Liver (tissue), 9 donors: ENCODE results near the gene USP47. TPM values are rescaled to one million over a fixed set of nuclear protein-coding genes. Genes with fewer than 3 reads are reported as not detected.
A peak's percentile ranks its signal among the peaks of the same experiment; 100 is the strongest.

Source experiments
- DNase-seq: peaks from one replicate; pipeline ENCODE4 v3.0.0-alpha.2; 2017; ENCODE audit warnings: low spot score
- H3K27ac ChIP-seq, 2 donors: one replicate each; pipeline ENCODE4 v1.7.0; 2013; ENCODE audit warnings: inconsistent platforms in 2 of 2, low read length in 2 of 2, control low read depth in 1 of 2, low read depth in 1 of 2, mild to moderate bottlenecking in 1 of 2
- H3K27me3 ChIP-seq, 4 donors: one replicate each; pipeline versions ENCODE4 v1.6.1 to v1.7.0; 2013; ENCODE audit warnings: low read length in 3 of 4, inconsistent platforms in 1 of 4, mild to moderate bottlenecking in 1 of 4, moderate library complexity in 1 of 4; ENCODE audit not compliant: control insufficient read depth in 4 of 4, insufficient read depth in 4 of 4
- H3K36me3 ChIP-seq, 4 donors: one replicate each; pipeline versions ENCODE4 v1.6.1 to v1.7.0; 2013; ENCODE audit warnings: low read length in 3 of 4, mild to moderate bottlenecking in 3 of 4, low read depth in 1 of 4, moderate library complexity in 1 of 4; ENCODE audit not compliant: control insufficient read depth in 4 of 4, insufficient read depth in 3 of 4
- H3K4me1 ChIP-seq, 4 donors: one replicate each; pipeline versions ENCODE4 v1.6.1 to v1.7.0; 2013; ENCODE audit warnings: low read length in 3 of 4, mild to moderate bottlenecking in 3 of 4, moderate library complexity in 1 of 4; ENCODE audit not compliant: control insufficient read depth in 4 of 4, insufficient read depth in 4 of 4
- H3K4me3 ChIP-seq, 3 donors: one replicate each; pipeline versions ENCODE4 v1.6.1 to v1.7.0; 2013; ENCODE audit warnings: low read length in 3 of 3, control low read depth in 1 of 3, low read depth in 1 of 3, mild to moderate bottlenecking in 1 of 3
- H3K9ac ChIP-seq, 2 donors: one replicate each; pipeline ENCODE4 v1.7.0; 2013; ENCODE audit warnings: low read length in 2 of 2, mild to moderate bottlenecking in 2 of 2, moderate library complexity in 2 of 2, control low read depth in 1 of 2, low read depth in 1 of 2
- H3K9me3 ChIP-seq, 4 donors: one replicate each; pipeline versions ENCODE4 v1.6.1 to v1.7.0; 2013; ENCODE audit warnings: low read length in 3 of 4; ENCODE audit not compliant: control insufficient read depth in 4 of 4
- EGR1 ChIP-seq, 2 donors: IDR thresholded peaks; 2 replicates each; pipeline ENCODE4 v1.6.1; 2016 to 2018; ENCODE audit warnings: antibody characterized with exemption in 2 of 2, low read depth in 2 of 2
- FOXA1 ChIP-seq: IDR thresholded peaks from 2 replicates; pipeline ENCODE4 v1.6.1; 2016; ENCODE audit warnings: antibody characterized with exemption
- FOXA2 ChIP-seq: IDR thresholded peaks from 2 replicates; pipeline ENCODE4 v1.6.1; 2016; ENCODE audit warnings: antibody characterized with exemption
- GABPA ChIP-seq, 2 donors: IDR thresholded peaks in 1 of 2; conservative IDR thresholded peaks in 1 of 2; 2 replicates each; pipeline ENCODE4 v1.6.1; 2016; ENCODE audit warnings: antibody characterized with exemption in 2 of 2, mild to moderate bottlenecking in 1 of 2, moderate library complexity in 1 of 2
- HNF4A ChIP-seq, 2 donors: conservative IDR thresholded peaks; 2 replicates each; pipeline ENCODE4 v1.6.1; 2016; ENCODE audit warnings: antibody characterized with exemption in 2 of 2, mild to moderate bottlenecking in 2 of 2
- HNF4G ChIP-seq: IDR thresholded peaks from 2 replicates; pipeline ENCODE4 v1.6.1; 2016; ENCODE audit warnings: antibody characterized with exemption
- JUND ChIP-seq, 2 donors: IDR thresholded peaks; 2 replicates each; pipeline ENCODE4 v1.6.1; 2016; ENCODE audit warnings: antibody characterized with exemption in 2 of 2
- MAX ChIP-seq: IDR thresholded peaks from 2 replicates; pipeline ENCODE4 v1.6.1; 2016; ENCODE audit warnings: antibody characterized with exemption
- NR2F2 ChIP-seq: IDR thresholded peaks from 2 replicates; pipeline ENCODE4 v1.6.1; 2016; ENCODE audit warnings: antibody characterized with exemption
- RAD21 ChIP-seq, 2 donors: IDR thresholded peaks; 2 replicates each; pipeline ENCODE4 v1.6.1; 2016; ENCODE audit warnings: antibody characterized with exemption in 2 of 2, mild to moderate bottlenecking in 2 of 2
- RXRA ChIP-seq, 2 donors: IDR thresholded peaks; 2 replicates each; pipeline ENCODE4 v1.6.1; 2017 to 2018; ENCODE audit warnings: antibody characterized with exemption in 2 of 2, mild to moderate bottlenecking in 1 of 2
- SP1 ChIP-seq: IDR thresholded peaks from 2 replicates; pipeline ENCODE4 v1.6.1; 2018; ENCODE audit warnings: antibody characterized with exemption, mild to moderate bottlenecking
- TAF1 ChIP-seq: conservative IDR thresholded peaks from 2 replicates; pipeline ENCODE4 v1.6.1; 2016; ENCODE audit warnings: antibody characterized with exemption, mild to moderate bottlenecking
- YY1 ChIP-seq: IDR thresholded peaks from 2 replicates; pipeline ENCODE4 v1.6.1; 2016; ENCODE audit warnings: antibody characterized with exemption, mild to moderate bottlenecking
- ZBTB33 ChIP-seq: IDR thresholded peaks from 2 replicates; pipeline ENCODE4 v1.6.1; 2016; ENCODE audit warnings: antibody characterized with exemption
- WGBS: extraction: QIAGEN DNeasy Blood & Tissue Kit; methylation state at CpG from one replicate; pipeline ENCODE4 v1.1.7; 2013; 5-methylcytosine and 5-hydroxymethylcytosine counted together
- polyA plus RNA-seq, 2 donors: library from polyadenylated mRNA; stranded (reverse) in 1 of 2; unstranded in 1 of 2; fragments of 200-250 nt in 1 of 2; fragments of >200 nt in 1 of 2; fragmentation: Nextera tagmentation in 1 of 2; extraction: Ambion mirVana in 1 of 2; gene quantifications; one replicate each; pipeline versions ENCODE4 v1.2.1 to v1.2.3, GENCODE V29; 2013 to 2015
- total RNA-seq, 2 donors: library from RNA; depleted of rRNA; stranded (reverse); fragments of >200 nt; gene quantifications; one replicate each; pipeline ENCODE4 v1.2.3, GENCODE V29; 2014
- TF ChIP-seq, protein P1 (sequence below): fragments of 150-350 bp; IDR thresholded peaks from 2 replicates; pipeline ENCODE4 v1.5.1; 2017; ENCODE audit warnings: improper control_type of control experiment, low read depth, low read length; ENCODE audit not compliant: missing input control
- TF ChIP-seq, protein P2 (sequence below): IDR thresholded peaks from 2 replicates; pipeline ENCODE4 v1.6.1; 2016; ENCODE audit warnings: antibody characterized with exemption
- TF ChIP-seq, protein P3 (sequence below): IDR thresholded peaks from 2 replicates; pipeline ENCODE4 v1.6.1; 2016; ENCODE audit warnings: antibody characterized with exemption, mild to moderate bottlenecking
- donor health status: healthy.
- donor health status: healthy.
- donor health status: healthy.
- donor health status: healthy.
- donor health status: healthy.

The USP47 gene, protein sequence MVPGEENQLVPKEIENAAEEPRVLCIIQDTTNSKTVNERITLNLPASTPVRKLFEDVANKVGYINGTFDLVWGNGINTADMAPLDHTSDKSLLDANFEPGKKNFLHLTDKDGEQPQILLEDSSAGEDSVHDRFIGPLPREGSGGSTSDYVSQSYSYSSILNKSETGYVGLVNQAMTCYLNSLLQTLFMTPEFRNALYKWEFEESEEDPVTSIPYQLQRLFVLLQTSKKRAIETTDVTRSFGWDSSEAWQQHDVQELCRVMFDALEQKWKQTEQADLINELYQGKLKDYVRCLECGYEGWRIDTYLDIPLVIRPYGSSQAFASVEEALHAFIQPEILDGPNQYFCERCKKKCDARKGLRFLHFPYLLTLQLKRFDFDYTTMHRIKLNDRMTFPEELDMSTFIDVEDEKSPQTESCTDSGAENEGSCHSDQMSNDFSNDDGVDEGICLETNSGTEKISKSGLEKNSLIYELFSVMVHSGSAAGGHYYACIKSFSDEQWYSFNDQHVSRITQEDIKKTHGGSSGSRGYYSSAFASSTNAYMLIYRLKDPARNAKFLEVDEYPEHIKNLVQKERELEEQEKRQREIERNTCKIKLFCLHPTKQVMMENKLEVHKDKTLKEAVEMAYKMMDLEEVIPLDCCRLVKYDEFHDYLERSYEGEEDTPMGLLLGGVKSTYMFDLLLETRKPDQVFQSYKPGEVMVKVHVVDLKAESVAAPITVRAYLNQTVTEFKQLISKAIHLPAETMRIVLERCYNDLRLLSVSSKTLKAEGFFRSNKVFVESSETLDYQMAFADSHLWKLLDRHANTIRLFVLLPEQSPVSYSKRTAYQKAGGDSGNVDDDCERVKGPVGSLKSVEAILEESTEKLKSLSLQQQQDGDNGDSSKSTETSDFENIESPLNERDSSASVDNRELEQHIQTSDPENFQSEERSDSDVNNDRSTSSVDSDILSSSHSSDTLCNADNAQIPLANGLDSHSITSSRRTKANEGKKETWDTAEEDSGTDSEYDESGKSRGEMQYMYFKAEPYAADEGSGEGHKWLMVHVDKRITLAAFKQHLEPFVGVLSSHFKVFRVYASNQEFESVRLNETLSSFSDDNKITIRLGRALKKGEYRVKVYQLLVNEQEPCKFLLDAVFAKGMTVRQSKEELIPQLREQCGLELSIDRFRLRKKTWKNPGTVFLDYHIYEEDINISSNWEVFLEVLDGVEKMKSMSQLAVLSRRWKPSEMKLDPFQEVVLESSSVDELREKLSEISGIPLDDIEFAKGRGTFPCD (N-terminal part only)
- 10 to 100 TPM; 38.2 to 55.1 TPM for total RNA-seq
- 10 to 100 TPM; 14.9 to 26.3 TPM for polyA plus RNA-seq

GRCh38 chr11:11841723-11842420 is at the start of gene USP47:
Gene USP47, plus strand, starts transcription at chr11:11841972. Its CDS starts 214 bp downstream, at chr11:11842186.
- Histone ChIP-seq H3K27ac (peak within 1 kb of the TSS; percentile 100), H3K36me3 (no peaks in the 10 kb centered on the region), H3K27me3 (no peaks in the 10 kb centered on the region), H3K4me3 (peak within 1 kb of the TSS; percentile 78 to 96 (median 84)), H3K9me3 (no peaks in the 10 kb centered on the region), H3K9ac (peak within 1 kb of the TSS; percentile 99), H3K4me1 (peaks cover 5 to 23% (median 8%) of the 10 kb centered on the region in 4 donors)
- WGBS: under 1% methylated on average over 70 of the region's 70 CpGs
- no peak for TF ChIP-seq GABPA (IDR thresholded peaks at IDR 0.05 in 1 of 2, conservative IDR thresholded peaks at IDR 0.05 in 1 of 2)
- TF ChIP-seq SP1: peak; percentile 30
- TF ChIP-seq, protein P1, sequence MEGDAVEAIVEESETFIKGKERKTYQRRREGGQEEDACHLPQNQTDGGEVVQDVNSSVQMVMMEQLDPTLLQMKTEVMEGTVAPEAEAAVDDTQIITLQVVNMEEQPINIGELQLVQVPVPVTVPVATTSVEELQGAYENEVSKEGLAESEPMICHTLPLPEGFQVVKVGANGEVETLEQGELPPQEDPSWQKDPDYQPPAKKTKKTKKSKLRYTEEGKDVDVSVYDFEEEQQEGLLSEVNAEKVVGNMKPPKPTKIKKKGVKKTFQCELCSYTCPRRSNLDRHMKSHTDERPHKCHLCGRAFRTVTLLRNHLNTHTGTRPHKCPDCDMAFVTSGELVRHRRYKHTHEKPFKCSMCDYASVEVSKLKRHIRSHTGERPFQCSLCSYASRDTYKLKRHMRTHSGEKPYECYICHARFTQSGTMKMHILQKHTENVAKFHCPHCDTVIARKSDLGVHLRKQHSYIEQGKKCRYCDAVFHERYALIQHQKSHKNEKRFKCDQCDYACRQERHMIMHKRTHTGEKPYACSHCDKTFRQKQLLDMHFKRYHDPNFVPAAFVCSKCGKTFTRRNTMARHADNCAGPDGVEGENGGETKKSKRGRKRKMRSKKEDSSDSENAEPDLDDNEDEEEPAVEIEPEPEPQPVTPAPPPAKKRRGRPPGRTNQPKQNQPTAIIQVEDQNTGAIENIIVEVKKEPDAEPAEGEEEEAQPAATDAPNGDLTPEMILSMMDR: peak; percentile 44
- no peak for TF ChIP-seq HNF4G
- TF ChIP-seq, protein P2, sequence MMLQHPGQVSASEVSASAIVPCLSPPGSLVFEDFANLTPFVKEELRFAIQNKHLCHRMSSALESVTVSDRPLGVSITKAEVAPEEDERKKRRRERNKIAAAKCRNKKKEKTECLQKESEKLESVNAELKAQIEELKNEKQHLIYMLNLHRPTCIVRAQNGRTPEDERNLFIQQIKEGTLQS: peak; percentile 19
- TF ChIP-seq JUND (IDR thresholded peaks at IDR 0.05): no peak
- TF ChIP-seq MAX: no peak
- TF ChIP-seq FOXA1: no peak
- peak; percentile 98 for TF ChIP-seq ZBTB33
- TF ChIP-seq TAF1: peak; percentile 44
- peak; percentile 99 for TF ChIP-seq YY1
- TF ChIP-seq, protein P3, sequence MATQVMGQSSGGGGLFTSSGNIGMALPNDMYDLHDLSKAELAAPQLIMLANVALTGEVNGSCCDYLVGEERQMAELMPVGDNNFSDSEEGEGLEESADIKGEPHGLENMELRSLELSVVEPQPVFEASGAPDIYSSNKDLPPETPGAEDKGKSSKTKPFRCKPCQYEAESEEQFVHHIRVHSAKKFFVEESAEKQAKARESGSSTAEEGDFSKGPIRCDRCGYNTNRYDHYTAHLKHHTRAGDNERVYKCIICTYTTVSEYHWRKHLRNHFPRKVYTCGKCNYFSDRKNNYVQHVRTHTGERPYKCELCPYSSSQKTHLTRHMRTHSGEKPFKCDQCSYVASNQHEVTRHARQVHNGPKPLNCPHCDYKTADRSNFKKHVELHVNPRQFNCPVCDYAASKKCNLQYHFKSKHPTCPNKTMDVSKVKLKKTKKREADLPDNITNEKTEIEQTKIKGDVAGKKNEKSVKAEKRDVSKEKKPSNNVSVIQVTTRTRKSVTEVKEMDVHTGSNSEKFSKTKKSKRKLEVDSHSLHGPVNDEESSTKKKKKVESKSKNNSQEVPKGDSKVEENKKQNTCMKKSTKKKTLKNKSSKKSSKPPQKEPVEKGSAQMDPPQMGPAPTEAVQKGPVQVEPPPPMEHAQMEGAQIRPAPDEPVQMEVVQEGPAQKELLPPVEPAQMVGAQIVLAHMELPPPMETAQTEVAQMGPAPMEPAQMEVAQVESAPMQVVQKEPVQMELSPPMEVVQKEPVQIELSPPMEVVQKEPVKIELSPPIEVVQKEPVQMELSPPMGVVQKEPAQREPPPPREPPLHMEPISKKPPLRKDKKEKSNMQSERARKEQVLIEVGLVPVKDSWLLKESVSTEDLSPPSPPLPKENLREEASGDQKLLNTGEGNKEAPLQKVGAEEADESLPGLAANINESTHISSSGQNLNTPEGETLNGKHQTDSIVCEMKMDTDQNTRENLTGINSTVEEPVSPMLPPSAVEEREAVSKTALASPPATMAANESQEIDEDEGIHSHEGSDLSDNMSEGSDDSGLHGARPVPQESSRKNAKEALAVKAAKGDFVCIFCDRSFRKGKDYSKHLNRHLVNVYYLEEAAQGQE: peak; percentile 59
- peak in 1 of 2 donors; percentile 9 for TF ChIP-seq EGR1 (IDR thresholded peaks at IDR 0.05; ENCODE audit: low read depth in 2 of 2)
- TF ChIP-seq HNF4A (conservative IDR thresholded peaks at IDR 0.05): no peak
- no peak for TF ChIP-seq NR2F2
- TF ChIP-seq RXRA (IDR thresholded peaks at IDR 0.05): no peak
- TF ChIP-seq RAD21 (IDR thresholded peaks at IDR 0.05): peak; percentile 20 to 40
- TF ChIP-seq FOXA2: no peak
- peak; percentile 94 for DNase-seq
